ENCODE data around the gene C12orf57.

The C12orf57 gene

DNA sequence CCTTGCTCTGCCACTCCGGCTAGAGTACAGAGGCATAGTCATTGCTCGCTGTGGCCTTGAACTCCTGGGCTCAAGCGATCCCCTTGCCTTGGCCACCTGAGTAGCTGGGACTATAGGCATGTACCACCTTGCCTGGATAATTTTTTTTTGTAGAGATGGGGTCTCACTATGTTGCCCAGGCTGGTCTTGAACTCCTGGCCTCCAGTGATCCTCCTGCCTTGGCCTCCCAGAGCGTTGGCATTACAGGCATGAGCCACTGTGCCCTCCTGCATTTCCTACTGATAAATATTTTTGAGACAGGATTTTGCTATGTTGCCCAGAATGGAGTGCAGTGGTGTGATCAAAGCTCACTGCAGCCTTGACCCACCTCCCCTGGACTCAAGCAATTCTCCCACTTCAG lies 36.3 kb downstream of the C12orf57 start:
- TF ChIP-seq, protein P1, sequence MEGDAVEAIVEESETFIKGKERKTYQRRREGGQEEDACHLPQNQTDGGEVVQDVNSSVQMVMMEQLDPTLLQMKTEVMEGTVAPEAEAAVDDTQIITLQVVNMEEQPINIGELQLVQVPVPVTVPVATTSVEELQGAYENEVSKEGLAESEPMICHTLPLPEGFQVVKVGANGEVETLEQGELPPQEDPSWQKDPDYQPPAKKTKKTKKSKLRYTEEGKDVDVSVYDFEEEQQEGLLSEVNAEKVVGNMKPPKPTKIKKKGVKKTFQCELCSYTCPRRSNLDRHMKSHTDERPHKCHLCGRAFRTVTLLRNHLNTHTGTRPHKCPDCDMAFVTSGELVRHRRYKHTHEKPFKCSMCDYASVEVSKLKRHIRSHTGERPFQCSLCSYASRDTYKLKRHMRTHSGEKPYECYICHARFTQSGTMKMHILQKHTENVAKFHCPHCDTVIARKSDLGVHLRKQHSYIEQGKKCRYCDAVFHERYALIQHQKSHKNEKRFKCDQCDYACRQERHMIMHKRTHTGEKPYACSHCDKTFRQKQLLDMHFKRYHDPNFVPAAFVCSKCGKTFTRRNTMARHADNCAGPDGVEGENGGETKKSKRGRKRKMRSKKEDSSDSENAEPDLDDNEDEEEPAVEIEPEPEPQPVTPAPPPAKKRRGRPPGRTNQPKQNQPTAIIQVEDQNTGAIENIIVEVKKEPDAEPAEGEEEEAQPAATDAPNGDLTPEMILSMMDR (IDR thresholded peaks at IDR 0.05), result no peak

DNA sequence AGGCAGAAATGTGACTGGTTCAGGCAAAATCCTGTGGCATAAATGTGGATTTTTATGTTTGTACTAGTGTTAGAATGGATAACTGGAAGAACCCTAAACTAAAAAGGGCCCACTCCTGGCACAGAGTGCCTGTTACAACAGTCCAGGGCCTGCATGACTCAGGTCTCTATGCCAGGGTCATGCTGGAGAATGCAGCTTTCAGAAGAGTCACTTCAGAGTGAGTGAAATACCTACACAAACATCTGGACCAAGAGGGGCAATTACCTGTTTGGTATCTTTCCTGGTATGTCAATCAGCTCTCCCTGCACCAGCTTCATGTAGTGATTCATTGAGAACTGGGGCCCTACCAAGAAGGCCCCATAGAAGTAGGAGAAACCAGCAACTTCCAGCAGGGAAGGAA lies 36.9 kb downstream of the C12orf57 start:
- TF ChIP-seq, protein P1 (IDR thresholded peaks at IDR 0.05), result no peak

DNA sequence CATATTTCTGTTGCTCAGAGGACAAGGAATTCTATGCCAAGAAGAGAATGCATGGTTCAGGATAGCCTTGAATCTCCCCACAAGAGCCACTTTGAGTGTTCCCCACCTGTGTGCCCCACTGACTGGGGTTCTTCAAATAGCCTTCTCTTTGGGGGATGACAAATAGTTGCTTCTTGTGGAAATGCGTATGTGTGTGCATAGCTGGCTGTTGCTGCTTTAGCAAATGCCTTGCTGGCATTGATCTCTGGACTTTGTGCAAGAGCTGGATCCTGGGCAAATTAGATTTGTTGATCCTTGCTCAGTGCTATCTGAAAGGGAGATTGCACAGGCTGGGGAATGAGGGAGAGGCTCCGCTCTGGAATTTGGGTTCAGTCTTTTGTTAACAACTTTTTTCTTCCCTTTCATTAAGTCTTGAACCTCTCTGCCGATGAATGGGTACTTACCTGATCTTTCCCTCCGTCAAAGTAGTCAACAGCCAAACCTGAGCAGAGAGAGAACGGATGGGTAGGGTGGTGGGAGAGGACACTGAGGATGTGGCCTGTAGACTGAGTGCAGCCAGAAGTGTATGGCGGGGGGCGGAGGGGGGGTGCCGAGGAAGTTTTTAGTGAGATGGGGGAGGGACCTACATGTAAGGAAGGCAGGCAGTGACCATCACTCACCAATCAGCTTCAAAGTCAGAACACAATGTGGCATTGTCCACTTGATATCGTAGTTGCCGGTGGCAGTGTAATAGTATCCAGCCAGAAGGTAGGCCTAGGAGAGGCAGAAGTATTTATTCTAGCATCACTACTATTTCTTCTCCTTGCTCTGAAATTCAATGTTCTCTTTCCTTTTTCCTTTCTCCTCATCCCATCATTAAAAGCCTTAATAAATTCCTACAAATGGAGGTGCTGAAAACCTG lies 37.6 kb downstream of the C12orf57 start:
- TF ChIP-seq, protein P1 (IDR thresholded peaks at IDR 0.05), result no peak

DNA sequence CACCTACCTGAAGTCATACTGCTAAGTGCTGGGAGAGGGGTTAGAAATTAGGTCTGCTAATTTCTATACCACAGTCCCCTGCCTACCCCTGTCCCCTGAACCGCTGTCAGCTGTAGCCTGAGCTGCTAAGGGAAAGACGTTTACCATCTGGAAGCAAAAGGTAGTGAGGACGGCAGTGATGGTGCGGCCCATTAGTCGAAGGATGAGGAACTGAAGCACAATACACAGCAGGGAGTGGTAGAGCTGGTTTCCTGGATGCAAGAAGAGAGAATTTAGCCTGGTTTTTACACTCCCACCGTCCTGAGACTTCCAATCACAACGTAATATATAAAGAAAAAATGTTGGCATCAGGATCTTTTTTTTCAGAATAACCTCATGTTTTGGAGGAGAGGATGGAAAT lies 38.7 kb downstream of the C12orf57 start:
- TF ChIP-seq, protein P1 (IDR thresholded peaks at IDR 0.05), result no peak

DNA sequence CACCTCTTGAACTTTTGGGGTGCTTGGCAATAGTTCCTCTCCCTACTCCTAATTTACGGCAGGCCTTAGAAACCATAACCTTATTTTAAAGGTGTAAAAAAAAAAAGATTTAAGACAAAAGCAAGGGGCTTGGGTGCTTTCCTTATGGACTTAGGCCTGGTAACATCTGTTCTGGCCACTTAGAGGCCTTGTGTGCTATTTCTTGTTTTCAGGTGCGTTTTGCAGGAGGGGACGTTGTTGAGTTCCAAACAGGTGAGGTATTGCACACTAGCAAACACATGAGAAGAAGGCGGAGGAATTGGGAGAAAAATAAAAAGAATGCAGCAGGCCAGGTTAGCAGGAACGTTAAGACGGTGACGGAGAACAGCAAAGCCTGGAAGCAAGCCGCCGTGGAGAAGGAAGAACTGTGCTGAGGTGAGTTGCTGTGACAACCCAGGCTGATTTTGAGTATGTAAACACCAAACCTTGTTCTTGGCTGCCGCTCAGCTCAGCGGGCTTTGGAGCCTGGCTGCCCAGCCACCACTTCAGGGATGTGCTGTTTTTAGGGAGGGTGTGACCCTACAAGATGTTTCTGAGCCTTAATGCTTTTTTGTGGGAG lies 44.2 kb downstream of the C12orf57 start:
- TF ChIP-seq, protein P1 (IDR thresholded peaks at IDR 0.05), result no peak
